HepG2 (cell line): Measurements from ENCODE around the gene VARS2. TPM values are rescaled to one million over a fixed set of nuclear protein-coding genes. Genes with fewer than 3 reads are reported as not detected.
A peak's percentile ranks its signal among the peaks of the same experiment; 100 is the strongest.

Source experiments
- BRF2 ChIP-seq: sonication (generic); formaldehyde crosslinking; IDR thresholded peaks from 2 replicates; pipeline ENCODE4 v1.8.1; 2022; ENCODE audit warnings: mild to moderate bottlenecking, missing genetic modification reagents
- RCOR2 ChIP-seq: IDR thresholded peaks from 2 replicates; pipeline ENCODE4 v1.6.1; 2016; ENCODE audit warnings: missing biosample characterization, missing genetic modification reagents
- RFX3 ChIP-seq: IDR thresholded peaks from 2 replicates; pipeline ENCODE4 v1.6.1; 2016; ENCODE audit warnings: missing biosample characterization, missing genetic modification reagents
- TBL1XR1 ChIP-seq: fragments of 150-350 bp; IDR thresholded peaks from 2 replicates; pipeline ENCODE4 v1.6.1; 2014; ENCODE audit warnings: borderline replicate concordance, low read length; ENCODE audit not compliant: partially characterized antibody
- TRAFD1 ChIP-seq: sonication (generic); formaldehyde crosslinking; IDR thresholded peaks from 2 replicates; pipeline ENCODE4 v1.5.1; 2020; ENCODE audit warnings: missing genetic modification reagents, mild to moderate bottlenecking, borderline replicate concordance
- ZNF275 ChIP-seq: sonication (generic); formaldehyde crosslinking; IDR thresholded peaks from 2 replicates; pipeline ENCODE4 v1.8.0; 2022; ENCODE audit warnings: missing genetic modification reagents, mild to moderate bottlenecking, inconsistent platforms, borderline replicate concordance
- ZNF687 ChIP-seq: sonication (generic); formaldehyde crosslinking; IDR thresholded peaks from 2 replicates; pipeline ENCODE4 v1.5.1; 2020; ENCODE audit warnings: mild to moderate bottlenecking, missing genetic modification reagents, moderate library complexity
- ZNF773 ChIP-seq: sonication (generic); formaldehyde crosslinking; IDR thresholded peaks from 2 replicates; pipeline ENCODE4 v1.4.0; 2020; ENCODE audit warnings: missing genetic modification reagents, borderline replicate concordance
- ZNF883 ChIP-seq: sonication (generic); formaldehyde crosslinking; IDR thresholded peaks from 2 replicates; pipeline ENCODE4 v1.5.1; 2020; ENCODE audit warnings: mild to moderate bottlenecking, missing genetic modification reagents; ENCODE audit errors: not compliant biosample characterization
- polyA plus RNA-seq, 8 experiments: library from polyadenylated mRNA; depleted of rRNA in 3 of 8; stranded (reverse) in 7 of 8; unstranded in 1 of 8; fragments of >200 nt; fragmentation: Illumina TruSeq in 4 of 8; extraction: Trizol in 4 of 8; gene quantifications; 2 replicates each; pipeline versions ENCODE4 v1.2.1 to v1.2.3, GENCODE V29; 2011 to 2016; ENCODE audit warnings: low read depth in 4 of 8, missing spikeins in 1 of 8, mixed read lengths in 1 of 8; ENCODE audit not compliant: insufficient read depth in 1 of 8
- total RNA-seq, 5 experiments: library from RNA; depleted of rRNA; stranded (reverse); fragments of >200 nt; fragmentation: Illumina TruSeq; extraction: Trizol; gene quantifications; 2 replicates each; pipeline ENCODE4 v1.2.3, GENCODE V29; 2016; ENCODE audit warnings: low read depth in 1 of 5
- TF ChIP-seq, protein P1 (sequence below): sonication (generic); formaldehyde crosslinking; IDR thresholded peaks from 2 replicates; pipeline ENCODE4 v1.4.0; 2020; ENCODE audit warnings: missing genetic modification reagents, low read depth, mild to moderate bottlenecking, borderline replicate concordance
- TF ChIP-seq, protein P2 (sequence below): sonication (generic); formaldehyde crosslinking; IDR thresholded peaks from 2 replicates; pipeline ENCODE4 v1.4.0; 2020; ENCODE audit warnings: mild to moderate bottlenecking, missing genetic modification reagents
- TF ChIP-seq, protein P3 (sequence below): sonication (generic); formaldehyde crosslinking; IDR thresholded peaks from 2 replicates; pipeline ENCODE4 v1.5.0; 2020; ENCODE audit warnings: missing genetic modification reagents, mild to moderate bottlenecking, borderline replicate concordance
- TF ChIP-seq, protein P4 (sequence below): sonication (generic); formaldehyde crosslinking; IDR thresholded peaks from 2 replicates; pipeline ENCODE4 v1.8.1; 2023; ENCODE audit warnings: mild to moderate bottlenecking, moderate library complexity, missing genetic modification reagents

VARS2 gene
- total and polyA plus RNA-seq, 2 of the 13 experiments (the other 11 are each of a cell fraction or from before 2014, with no cell fraction given), result 61.8 to 71.8 TPM

- TF ChIP-seq, protein P1, sequence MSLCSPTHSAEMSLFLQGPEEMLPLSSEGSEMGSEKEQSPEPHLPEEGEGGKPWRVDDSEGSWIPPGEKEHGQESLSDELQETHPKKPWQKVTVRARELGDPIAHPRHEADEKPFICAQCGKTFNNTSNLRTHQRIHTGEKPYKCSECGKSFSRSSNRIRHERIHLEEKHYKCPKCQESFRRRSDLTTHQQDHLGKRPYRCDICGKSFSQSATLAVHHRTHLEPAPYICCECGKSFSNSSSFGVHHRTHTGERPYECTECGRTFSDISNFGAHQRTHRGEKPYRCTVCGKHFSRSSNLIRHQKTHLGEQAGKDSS, result no peak
- no peak for TF ChIP-seq BRF2 (CRISPR knock-in tag)
- TF ChIP-seq RCOR2 (CRISPR knock-in tag), result no peak
- TF ChIP-seq, protein P2, sequence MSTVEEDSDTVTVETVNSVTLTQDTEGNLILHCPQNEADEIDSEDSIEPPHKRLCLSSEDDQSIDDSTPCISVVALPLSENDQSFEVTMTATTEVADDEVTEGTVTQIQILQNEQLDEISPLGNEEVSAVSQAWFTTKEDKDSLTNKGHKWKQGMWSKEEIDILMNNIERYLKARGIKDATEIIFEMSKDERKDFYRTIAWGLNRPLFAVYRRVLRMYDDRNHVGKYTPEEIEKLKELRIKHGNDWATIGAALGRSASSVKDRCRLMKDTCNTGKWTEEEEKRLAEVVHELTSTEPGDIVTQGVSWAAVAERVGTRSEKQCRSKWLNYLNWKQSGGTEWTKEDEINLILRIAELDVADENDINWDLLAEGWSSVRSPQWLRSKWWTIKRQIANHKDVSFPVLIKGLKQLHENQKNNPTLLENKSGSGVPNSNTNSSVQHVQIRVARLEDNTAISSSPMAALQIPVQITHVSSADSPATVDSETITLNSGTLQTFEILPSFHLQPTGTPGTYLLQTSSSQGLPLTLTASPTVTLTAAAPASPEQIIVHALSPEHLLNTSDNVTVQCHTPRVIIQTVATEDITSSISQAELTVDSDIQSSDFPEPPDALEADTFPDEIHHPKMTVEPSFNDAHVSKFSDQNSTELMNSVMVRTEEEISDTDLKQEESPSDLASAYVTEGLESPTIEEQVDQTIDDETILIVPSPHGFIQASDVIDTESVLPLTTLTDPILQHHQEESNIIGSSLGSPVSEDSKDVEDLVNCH (CRISPR knock-in tag), result 0 out of 2 replicates have a peak, but pooled peaks have one; percentile 20
- peak; percentile 23 for TF ChIP-seq ZNF883 (CRISPR knock-in tag)
- no peak for TF ChIP-seq ZNF275 (CRISPR knock-in tag)
- TF ChIP-seq, protein P3, sequence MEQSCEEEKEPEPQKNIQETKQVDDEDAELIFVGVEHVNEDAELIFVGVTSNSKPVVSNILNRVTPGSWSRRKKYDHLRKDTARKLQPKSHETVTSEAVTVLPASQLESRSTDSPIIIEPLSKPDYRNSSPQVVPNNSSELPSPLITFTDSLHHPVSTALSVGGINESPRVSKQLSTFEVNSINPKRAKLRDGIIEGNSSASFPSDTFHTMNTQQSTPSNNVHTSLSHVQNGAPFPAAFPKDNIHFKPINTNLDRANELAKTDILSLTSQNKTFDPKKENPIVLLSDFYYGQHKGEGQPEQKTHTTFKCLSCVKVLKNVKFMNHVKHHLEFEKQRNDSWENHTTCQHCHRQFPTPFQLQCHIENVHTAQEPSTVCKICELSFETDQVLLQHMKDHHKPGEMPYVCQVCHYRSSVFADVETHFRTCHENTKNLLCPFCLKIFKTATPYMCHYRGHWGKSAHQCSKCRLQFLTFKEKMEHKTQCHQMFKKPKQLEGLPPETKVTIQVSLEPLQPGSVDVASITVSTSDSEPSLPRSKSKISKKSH, result 0 out of 2 replicates have a peak, but pooled peaks have one; percentile 45
- TF ChIP-seq, protein P4, sequence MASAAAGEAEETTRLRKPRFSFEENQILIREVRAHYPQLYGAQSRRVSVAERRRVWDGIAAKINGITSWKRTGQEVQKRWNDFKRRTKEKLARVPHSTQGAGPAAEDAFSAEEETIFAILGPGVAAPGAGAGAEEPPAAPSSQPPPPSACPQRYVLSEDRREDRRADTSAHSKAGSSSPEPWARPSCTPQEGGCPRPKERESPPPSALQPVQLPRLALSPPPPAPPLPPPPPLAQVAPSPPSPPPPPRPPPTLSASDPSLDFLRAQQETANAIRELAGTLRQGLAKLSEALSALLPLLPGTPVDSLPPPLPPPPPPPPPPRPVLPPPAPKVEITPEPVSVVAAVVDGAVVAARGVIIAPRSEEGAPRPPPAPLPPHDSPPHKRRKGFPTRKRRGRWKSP, result no peak
- TF ChIP-seq ZNF687 (CRISPR knock-in tag), result peak; percentile 33
- TF ChIP-seq TBL1XR1, result no peak
- TF ChIP-seq TRAFD1 (CRISPR knock-in tag), result no peak
- no peak for TF ChIP-seq ZNF773 (CRISPR knock-in tag)
- no peak for TF ChIP-seq RFX3
Measured at GRCh38 chr6:30882204-30882758, 31.8 kb upstream of the VARS2 start (continued).
